Measurements from ENCODE around the gene VARS1.

DNA sequence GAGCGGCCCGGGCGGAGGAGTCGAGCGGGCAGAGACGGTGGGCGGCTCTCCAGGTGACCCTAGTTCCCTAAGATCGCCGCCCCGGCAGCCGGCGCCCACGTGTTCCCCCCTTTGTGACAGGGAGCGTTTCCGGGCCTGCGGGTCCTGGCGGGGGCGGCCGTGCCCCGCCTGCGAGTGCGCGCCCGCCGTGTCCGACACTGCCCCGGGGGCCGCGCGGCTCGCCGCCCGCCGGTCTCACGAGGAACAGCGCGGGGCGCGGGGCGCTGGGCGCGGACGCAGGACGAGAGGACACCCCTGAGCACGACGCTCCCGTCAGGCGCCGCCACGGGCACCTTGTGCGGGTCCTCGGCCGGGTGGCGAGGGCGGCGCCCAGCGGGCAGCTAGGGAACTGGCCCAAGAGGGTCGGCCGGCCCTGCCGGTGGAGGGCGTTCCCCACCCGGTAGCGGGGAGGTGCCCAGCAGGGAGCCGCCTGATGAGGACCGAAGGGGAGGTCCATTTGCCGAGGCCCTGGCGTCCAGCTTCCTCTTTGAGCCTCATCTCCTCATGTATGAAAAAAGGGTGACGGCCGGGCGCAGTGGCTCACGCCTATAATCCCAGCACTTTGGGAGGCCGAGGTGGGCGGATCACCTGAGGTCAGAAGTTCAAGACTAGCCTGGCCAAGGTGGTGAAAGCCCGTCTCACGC, at the start of gene VARS1:
- TF ChIP-seq, protein P1, sequence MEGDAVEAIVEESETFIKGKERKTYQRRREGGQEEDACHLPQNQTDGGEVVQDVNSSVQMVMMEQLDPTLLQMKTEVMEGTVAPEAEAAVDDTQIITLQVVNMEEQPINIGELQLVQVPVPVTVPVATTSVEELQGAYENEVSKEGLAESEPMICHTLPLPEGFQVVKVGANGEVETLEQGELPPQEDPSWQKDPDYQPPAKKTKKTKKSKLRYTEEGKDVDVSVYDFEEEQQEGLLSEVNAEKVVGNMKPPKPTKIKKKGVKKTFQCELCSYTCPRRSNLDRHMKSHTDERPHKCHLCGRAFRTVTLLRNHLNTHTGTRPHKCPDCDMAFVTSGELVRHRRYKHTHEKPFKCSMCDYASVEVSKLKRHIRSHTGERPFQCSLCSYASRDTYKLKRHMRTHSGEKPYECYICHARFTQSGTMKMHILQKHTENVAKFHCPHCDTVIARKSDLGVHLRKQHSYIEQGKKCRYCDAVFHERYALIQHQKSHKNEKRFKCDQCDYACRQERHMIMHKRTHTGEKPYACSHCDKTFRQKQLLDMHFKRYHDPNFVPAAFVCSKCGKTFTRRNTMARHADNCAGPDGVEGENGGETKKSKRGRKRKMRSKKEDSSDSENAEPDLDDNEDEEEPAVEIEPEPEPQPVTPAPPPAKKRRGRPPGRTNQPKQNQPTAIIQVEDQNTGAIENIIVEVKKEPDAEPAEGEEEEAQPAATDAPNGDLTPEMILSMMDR (IDR thresholded peaks at IDR 0.05; ENCODE audit: low read depth, low read length) = peak; percentile 92
- TF ChIP-seq POLR2A (IDR thresholded peaks at IDR 0.05; ENCODE audit: extremely low read depth, insufficient read length) = peak; percentile 25
- TF ChIP-seq, protein P2, sequence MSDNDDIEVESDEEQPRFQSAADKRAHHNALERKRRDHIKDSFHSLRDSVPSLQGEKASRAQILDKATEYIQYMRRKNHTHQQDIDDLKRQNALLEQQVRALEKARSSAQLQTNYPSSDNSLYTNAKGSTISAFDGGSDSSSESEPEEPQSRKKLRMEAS (IDR thresholded peaks at IDR 0.05; ENCODE audit: low read depth, low read length) = peak; percentile 96
- TF ChIP-seq MYC (IDR thresholded peaks at IDR 0.05; ENCODE audit: low read depth, low read length) = peak; percentile 87
